Coronary artery (tissue), 2 donors: ENCODE measurements around the gene UGT1A5.

Experiments
- DNase-seq: peaks from one replicate; pipeline ENCODE4 v3.0.0-alpha.2; 2017; ENCODE audit warnings: low spot score
- H3K27ac ChIP-seq, 2 donors: fragments of 200-600 bp; sonication (generic); one replicate each; pipeline ENCODE4 v1.5.1; 2016 to 2019
- H3K4me3 ChIP-seq: fragments of 200-600 bp; sonication (generic); 2 replicates; pipeline ENCODE4 v1.5.1; 2016; ENCODE audit warnings: mild to moderate bottlenecking, moderate library complexity
- CTCF ChIP-seq: fragments of 200-600 bp; sonication (generic); IDR thresholded peaks from one replicate; pipeline ENCODE4 v1.5.1; 2019; ENCODE audit warnings: antibody characterized with exemption

Gene UGT1A5

GRCh38 chr2:233816334-233816733 is 103.6 kb downstream of the UGT1A5 start:
- DNase-seq: peak; percentile 12
- no peak for TF ChIP-seq CTCF
- Histone ChIP-seq H3K4me3 (no peak overlapping the region), H3K27ac (no peak overlapping the region)

GRCh38 chr2:233816771-233817170 is 104.1 kb downstream of the UGT1A5 start:
- peak; percentile 57 for DNase-seq
- no peak for TF ChIP-seq CTCF
- Histone ChIP-seq H3K4me3 (no peak overlapping the region), H3K27ac (no peak overlapping the region)

DNA sequence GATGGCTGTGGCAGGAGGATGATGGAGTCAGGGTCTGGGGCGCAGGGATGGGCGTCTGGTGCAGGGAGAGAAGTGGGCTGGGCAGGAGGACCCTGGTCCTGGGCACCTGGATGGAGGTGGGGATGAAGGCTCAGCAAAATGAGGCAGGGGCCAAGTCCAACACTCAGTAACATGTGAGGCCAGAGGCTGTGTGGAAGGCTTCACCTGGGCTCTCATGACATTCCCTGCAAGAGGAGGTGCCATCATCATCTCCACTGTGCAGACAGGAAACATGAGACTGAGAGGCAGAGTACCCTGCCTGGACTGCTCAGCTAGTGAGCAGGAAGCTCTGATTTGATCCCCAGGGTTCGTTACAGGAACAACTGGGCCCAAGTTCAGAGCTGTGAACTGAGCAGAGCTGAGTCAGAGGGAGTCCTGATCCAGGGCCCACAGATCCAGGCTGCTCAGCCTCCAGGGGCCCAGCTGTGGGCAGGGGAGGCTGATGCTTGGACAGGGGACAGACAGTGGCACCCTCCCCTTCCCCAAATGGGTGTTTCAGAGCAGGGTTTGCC is 104.7 kb downstream of the UGT1A5 start:
- H3K4me3 ChIP-seq: no peak overlapping the region
- DNase-seq: peak; percentile 64
- no peak overlapping the region for H3K27ac ChIP-seq
- TF ChIP-seq CTCF: no peak

DNA sequence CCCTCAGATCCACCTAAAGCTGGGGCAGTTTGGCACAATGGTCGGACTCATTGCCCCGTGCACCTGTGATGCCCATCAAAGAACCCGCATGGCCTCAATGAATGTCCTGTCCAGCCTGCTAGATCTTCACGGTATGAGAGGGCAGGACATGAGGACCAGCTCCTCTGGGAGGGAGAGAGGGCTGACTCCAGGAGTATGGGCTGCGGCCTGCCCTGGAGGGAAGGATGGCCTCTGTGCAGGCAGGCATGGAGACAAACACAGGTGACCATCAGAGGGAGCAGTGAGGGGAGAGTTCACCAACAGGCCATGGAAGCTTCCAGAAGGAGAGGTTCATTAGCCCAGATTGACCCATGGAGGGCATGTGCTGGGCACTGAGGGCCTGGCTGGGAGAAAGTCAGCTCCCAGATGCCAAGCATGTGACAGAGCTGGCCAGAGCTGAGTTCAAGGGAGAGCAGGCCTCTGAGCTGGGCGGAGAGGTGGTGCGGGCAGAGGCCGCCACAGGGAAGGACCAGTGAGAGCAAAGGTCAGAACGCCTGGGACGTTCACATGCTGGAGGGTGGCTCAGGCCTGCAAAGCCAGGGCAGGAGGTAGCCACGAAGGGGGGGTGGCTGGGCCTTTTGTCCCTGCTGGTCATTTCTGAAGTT is 105.4 kb downstream of the UGT1A5 start:
- Histone ChIP-seq H3K4me3 (no peak overlapping the region), H3K27ac (no peak overlapping the region)
- DNase-seq: peak; percentile 54
- no peak for TF ChIP-seq CTCF

DNA sequence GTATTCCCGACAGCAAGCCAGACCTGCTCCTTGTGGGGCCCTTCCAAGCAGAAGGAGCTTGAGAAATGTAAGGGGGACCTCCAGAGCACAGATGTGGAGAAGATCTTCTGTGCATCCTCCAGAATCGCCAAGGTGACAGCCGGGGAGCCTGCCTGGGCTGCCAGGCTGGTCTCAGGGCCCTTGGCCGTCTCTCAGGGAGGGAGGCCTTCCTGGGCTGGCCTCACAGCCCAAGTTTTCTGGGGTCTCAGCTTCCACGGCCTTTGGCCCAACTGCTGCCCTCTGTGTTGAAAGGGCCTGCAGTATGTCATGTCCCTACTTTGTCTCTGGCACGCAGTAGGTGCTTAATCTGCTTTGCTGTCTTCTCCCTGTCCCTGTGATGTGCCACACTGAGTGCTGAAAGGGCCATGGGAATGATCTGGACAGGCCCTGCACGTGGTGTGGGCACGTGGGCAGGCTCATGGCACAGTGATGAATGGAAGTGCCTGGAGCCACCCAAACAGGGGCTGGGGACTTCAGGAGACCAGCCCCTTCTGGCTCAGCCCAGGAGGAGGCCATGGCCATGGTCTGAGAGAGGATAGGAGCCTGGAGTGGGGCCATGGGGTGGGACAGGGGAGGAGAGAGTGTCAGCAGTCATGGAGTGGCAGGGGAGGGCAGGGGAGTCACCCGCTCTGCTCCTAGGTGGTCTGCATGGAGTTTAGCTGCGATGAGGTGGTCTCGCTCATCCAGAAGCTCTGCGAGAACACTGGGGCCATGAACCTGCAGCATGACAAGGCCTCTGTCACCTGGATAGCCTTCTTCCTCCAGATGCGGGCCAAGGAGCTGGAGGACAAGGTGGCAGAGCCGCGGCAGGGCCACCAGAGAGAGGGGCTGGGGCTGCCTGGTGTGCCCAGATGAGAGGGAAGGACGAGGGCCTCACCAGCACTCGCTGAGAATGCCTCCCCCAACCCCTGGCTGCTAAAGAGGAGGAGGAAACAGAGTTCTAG is 106.2 kb downstream of the UGT1A5 start:
- H3K27ac ChIP-seq: no peak overlapping the region

More for the DNA sequence above, 106.2 kb downstream of the UGT1A5 start:
- H3K4me3 ChIP-seq: no peak overlapping the region
- no peak for TF ChIP-seq CTCF
- peak; percentile 54 for DNase-seq
